Activated CD8-positive, alpha-beta memory T cell treated with anti-CD3 and anti-CD28 coated beads, Interleukin-2, amount 50 U/mL, for 24 hours (primary cell): Measurements from ENCODE around the gene ANO2.

ENCODE experiments used
- DNase-seq: peaks from one replicate; pipeline ENCODE4 v3.0.0-alpha.2; 2020; ENCODE audit errors: extremely low read depth

ANO2 gene

DNA sequence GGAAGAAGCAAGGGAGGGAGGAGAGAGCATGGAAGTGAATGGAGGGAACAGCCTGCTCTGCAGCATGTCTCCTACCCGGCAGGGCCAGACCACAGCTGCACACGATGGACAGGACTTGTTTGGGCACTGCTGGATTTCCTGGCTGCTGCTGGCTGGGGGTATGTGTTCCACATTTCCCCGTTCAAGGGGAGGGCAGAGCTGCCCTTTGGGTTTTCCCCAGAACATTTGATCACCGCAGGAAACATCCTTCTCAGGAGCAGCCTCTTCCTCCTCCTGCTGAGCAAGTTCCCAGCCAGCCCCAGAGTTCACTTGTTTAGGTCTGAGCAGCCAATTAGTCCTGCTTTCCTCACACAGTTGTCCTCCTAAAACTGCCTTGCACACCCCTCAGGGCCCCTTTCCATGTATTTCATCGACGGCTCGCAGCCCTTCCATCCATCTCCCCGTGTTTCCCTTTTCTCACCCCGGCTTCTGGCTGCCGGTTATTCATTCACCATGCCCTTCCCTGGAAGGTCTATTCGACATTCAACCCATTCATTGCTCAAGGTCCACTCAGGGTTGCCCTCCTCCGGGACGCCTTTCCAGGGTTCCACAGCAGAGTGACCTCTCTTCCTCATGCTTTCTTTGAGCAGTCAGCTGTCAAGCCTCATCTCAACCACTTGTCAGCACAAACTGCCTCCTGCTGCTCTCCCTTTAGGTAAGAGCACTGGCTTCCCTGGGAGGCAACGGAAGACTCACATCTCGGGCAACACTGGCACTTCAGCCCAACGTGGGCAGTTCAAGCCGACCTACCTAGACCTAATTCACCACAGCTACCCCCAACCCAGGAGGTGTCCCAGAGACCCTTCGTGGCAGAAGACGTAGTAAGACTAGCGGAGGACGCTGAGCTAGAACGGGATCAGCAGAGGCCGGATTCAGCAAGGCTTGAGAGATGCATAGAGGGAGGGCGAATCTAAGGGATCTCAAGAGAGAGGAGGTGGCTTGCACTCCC lies 20.1 kb upstream of the ANO2 start:
- no peak for DNase-seq

GRCh38 chr12:5963515-5963914 lies 18.5 kb upstream of the ANO2 start:
- no peak for DNase-seq

GRCh38 chr12:5960783-5961182 lies 15.7 kb upstream of the ANO2 start:
- DNase-seq: no peak

DNA sequence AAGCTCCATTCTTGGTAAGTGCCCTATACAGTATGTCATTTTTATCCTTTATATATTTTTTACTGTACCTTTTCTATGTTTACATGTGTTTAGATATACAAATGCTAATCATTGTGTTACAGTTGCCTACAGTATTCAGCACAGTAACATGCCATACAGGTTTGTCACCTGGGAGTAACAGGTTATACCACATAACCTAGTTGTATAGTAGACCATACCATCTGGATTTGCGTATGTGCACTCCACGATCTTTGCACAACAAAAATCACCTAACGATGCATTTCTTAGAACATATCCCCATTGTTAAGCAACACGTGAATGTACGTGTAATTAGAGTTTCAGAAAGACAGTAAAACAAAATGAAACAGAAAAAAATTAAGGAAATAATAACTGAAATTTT lies 11.9 kb upstream of the ANO2 start:
- no peak for DNase-seq

- no peak for DNase-seq
Measured at GRCh38 chr12:5954661-5955060, 9.6 kb upstream of the ANO2 start.

DNA sequence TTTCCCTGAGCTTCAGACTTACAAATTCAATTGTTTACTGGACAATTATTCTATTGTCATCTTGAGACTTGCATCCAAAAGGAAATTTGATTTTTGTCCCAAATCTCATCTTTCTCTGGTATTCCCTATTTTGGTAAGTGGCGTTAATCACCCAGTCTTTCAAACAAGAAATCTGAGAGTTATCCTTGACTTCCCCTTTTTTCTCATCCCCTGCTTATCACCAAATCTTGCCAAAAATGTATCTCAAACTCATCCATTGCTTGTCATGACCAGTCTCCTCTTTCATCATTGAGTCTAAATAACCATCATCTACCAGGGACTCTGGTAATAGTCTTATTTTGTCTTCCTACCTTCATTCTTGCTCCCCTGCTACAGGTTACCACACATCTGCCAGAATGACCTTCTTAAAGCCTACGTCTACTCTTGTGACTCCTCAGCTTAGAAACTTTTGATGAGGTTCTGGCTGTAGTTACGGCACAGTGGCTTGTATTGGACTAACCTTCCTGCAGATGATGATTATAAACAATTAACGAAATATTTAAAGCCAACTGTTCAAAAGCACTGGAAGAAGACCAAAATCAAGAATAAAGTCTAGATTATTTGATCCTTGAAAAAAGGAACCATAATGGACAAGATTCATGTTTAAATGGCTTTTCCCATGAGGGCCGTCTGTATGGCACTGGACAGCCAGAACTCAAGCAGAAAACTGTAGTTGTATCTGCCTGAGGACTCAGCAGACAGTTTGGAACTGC lies 9.0 kb upstream of the ANO2 start:
- DNase-seq: no peak

DNA sequence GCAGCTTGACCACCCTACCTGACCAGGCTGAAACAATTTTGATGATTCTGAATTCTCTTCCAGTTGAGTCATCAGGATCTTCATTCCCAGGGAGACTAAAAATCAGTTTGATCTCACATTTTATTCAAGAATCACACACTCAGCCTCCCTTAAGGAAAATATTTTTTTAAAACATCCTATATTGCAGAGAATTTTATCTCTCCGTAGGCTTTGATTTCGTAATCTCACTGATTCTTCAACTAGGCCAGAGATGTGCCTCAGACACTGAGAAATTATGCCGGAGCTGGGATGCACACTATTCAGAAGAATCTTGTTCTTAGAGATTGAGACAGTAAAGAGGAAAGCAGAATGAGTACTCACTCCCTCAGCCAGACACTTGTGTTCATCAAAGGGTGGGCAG lies 7.0 kb upstream of the ANO2 start:
- DNase-seq: no peak

DNA sequence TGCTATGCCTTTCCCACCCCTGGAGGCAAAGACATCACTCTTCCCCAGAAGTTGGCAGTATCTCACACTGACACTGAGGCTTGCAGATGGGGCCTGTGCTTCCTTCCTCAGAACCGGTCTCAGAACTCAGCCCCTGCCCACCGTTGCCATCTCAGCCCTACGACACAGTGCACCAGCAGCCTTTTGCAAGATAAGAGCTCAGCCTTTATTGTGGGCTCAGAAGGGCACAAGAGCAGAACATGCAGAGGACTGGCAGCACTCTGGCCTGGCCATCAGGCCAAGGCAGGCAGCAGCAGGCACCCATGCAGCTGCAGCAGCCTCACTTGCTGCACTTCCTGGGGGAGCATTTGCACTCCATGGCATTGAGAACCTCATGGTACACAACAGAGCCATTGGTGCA lies 3.6 kb upstream of the ANO2 start:
- DNase-seq: no peak

DNA sequence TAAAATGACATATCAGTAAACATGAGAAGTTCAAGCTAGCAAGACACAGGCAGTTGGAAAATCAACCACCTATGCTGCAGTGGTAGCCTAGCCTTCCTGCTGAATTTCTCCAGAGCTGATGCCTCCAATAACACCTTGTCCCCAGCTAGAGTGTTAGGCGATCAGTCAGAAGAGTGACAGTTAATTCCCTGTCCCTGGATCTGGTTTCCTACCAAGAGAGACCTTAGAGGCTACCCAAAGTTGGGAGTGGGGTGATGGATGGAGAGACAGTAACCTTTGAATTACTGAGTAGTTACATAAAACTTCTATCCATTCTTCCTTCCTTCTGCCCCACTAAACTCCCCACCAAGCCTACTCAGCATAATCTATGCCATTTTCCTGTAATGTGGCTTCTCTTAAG lies 1.9 kb upstream of the ANO2 start:
- DNase-seq: no peak

- no peak for DNase-seq
Measured at GRCh38 chr12:5946388-5946787, 1.3 kb upstream of the ANO2 start.

GRCh38 chr12:5944688-5945070 lies 380 bp downstream of the ANO2 start:
- no peak for DNase-seq

DNA sequence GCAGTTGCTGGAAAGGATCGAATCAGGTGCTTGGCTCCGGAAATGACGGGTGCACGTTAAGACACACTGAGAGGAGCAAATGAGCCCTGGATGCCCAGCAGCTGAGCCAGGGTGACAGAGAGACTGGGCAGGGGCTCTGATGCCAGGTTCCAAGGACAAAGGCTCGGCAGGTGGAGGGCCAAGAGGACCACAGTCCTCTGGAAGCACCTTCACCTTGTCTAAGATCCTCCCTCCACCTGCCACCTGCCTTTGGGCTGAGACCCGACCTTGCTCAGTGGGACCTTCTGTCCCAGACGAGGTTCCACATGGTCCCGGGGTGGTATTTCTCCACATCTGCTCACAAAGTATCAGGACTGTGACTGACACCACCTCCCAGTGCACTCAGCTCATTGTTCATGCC lies 1.0 kb downstream of the ANO2 start:
- DNase-seq: no peak

DNA sequence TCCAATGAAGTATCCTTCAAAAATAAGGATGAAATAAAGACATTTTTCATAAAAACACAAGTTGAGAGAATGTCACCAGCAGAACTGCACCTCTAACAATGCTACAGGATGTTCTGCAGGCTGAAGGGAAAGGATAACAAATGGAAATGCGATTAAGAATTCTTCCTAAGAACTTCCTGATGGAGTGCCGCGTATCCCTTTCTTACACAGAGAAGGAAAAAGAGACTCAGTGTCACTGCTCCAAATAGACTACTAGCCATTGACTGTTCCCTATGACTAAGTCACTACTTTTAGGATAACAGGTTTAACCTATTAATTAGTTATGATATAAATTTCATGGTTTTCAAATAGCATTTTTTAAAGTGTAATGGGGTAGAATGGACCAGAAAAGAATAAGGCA lies 3.2 kb downstream of the ANO2 start:
- no peak for DNase-seq

GRCh38 chr12:5927732-5928516 lies 17.1 kb downstream of the ANO2 start:
- no peak for DNase-seq

DNA sequence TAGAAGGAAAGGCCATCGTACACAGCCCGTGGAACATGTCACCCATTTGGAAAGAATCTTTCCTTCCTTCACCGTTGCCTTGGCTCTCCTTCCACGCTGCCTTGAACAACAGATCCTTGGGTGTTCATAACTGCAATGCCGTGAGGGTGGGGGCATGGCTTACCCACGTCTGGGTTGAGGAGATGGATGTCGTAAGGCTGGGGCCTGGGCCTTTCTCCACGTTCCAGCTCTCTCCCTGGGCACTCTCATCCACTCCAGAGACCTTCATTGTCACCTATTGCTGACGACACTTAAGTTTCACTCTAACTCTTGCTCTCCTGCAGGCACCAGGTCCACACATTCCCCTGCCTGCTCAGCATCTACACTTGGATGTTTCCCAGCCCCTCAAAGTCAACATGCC lies 19.4 kb downstream of the ANO2 start:
- no peak for DNase-seq

DNA sequence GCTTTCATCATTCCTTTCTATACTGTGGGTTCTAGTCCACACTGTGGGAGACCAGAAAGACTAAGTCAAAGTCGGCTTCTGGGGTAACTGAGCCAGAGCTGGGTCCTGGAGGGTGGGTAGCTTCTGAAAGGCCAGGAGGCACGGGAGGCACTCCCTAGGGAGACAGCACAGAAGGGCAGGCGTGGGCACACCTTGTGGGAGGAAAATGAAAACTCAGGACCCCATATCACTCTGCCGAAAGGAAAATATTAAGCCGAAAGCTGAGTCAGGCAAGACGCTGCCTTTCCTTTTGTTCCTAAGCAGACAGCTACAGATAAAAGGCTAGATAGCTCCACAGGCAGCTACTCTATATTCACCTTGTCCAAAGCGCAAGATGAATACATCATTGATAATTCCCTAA lies 20.7 kb downstream of the ANO2 start:
- no peak for DNase-seq

DNA sequence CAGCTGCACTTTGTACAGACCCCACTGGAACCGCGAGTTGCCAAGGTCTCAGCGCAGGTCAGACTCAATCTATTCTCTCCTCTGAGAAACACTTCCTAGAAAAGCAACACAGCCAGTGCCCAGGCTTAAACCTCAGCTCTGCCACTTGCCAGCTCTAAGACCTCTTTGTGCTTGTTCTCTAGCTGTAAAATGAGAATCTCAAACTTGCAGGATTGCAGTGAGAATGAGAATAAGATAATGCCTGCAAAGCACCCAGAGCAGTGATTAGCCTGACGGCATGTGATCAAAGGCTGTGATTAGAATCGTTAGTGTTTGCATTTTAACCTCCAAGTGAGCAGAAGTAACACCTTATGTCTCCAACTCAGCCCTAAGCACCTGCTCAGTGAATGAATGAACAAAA lies 21.3 kb downstream of the ANO2 start:
- DNase-seq: no peak

- DNase-seq: no peak
Measured at GRCh38 chr12:5923043-5923605, 21.9 kb downstream of the ANO2 start.

DNA sequence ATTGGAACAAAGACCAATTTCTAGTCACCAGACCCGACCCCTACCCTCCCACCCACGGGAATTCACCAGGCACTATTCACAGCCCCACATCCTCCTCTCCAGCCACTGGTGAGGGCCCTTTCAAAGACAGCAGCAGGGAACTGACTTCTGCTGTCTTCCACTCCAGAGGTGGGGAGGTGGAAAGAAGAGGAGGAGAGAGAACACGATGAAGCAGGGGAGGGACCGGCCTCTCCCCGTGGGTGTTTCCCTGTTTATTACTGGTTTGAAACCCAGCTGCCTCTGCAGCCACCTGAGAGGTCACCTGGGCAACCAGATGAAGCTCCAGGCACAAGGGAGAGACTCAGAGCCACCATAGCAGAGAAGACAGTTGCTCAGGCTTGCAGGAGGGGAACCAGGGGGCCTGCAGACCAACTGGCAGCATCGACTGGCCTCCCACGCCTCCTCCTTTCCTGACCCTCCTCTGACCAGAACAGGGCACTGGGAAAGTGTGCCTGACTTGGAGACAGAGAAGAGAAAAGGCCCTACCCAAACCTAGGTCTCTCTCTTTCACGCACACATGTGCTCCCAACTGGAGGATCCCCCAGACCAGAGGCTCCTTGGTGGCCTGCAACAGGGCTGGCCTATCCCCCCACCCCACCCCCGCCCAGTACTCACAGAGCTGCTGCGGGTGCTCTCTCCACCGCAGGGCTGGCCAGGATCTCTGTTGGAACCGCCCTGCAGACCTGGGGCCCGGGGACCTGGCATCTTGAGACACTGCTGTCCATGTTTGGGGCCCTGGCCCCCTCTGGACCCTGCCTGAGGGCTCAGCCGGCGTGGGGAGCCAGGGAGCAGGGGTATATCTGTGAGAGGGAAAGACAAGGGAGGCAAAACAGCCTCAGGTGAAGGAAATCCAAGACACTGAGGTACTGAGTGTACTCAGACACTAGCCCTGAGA lies 22.8 kb downstream of the ANO2 start:
- no peak for DNase-seq

- DNase-seq: no peak
Measured at GRCh38 chr12:5921027-5921909, 23.8 kb downstream of the ANO2 start.
